GM23338 (cell line): ENCODE measurements around the gene TMEM151B.

ENCODE experiments used
- CREB1 ChIP-seq: fragments of 250-450 bp; sonication (Bioruptor Pico); IDR thresholded peaks from 2 replicates; pipeline ENCODE4 v1.5.0; 2020; ENCODE audit warnings: low read depth, mild to moderate bottlenecking, moderate library complexity
- CTCF ChIP-seq, 2 experiments: fragments of 200-600 bp in 1 of 2; sonication (generic) in 1 of 2; conservative IDR thresholded peaks; 2 replicates each; pipeline versions ENCODE4 v1.5.1 to v1.6.1; 2016 to 2017; ENCODE audit warnings: antibody characterized with exemption in 2 of 2, low read depth in 2 of 2, mild to moderate bottlenecking in 2 of 2, moderate library complexity in 1 of 2
- EZH2 ChIP-seq: fragments of 200-600 bp; sonication (generic); IDR thresholded peaks from one replicate; pipeline ENCODE4 v1.8.0; 2017; ENCODE audit warnings: antibody characterized with exemption, mild to moderate bottlenecking, low read depth; ENCODE audit not compliant: unreplicated experiment
- EZH2phosphoT487 ChIP-seq: fragments of 200-600 bp; sonication (generic); IDR thresholded peaks from one replicate; pipeline ENCODE4 v1.8.1; 2018; ENCODE audit warnings: antibody characterized with exemption; ENCODE audit not compliant: unreplicated experiment
- JUNB ChIP-seq: IDR thresholded peaks from one replicate; pipeline ENCODE4 v1.6.1; 2016; ENCODE audit warnings: antibody characterized with exemption; ENCODE audit not compliant: unreplicated experiment
- POLR2AphosphoS5 ChIP-seq: IDR thresholded peaks from 2 replicates; pipeline ENCODE4 v1.6.1; 2016; ENCODE audit warnings: antibody characterized with exemption, low read depth
- REST ChIP-seq: IDR thresholded peaks from one replicate; pipeline ENCODE4 v1.6.1; 2018; ENCODE audit warnings: antibody characterized with exemption; ENCODE audit not compliant: unreplicated experiment

GRCh38 chr6:44291841-44292240, 21.6 kb downstream of the TMEM151B start:
- TF ChIP-seq CTCF (conservative IDR thresholded peaks at IDR 0.05; ENCODE audit: low read depth in 2 of 2) (no peak), POLR2AphosphoS5 (no peak), EZH2phosphoT487 (no peak), EZH2 (no peak), REST (no peak), CREB1 (CRISPR knock-in tag) (no peak), JUNB (no peak)
